ENCODE data around the gene PXDN. TPM values are rescaled to one million over a fixed set of nuclear protein-coding genes. Genes with fewer than 3 reads are reported as not detected.
"Not testable (repeated sequence)": the region's sequence is repeated elsewhere in the genome, so short reads cannot be mapped to it uniquely, and the experiment has no call there.

PXDN gene
- polyA plus RNA-seq, 5 donors = 160 to 184 (median 178) TPM

- DNase-seq = no peak
These were observed 32.8 kb upstream of the PXDN start for GRCh38 chr2:1777156-1777555.

GRCh38 chr2:1775511-1776035 is 31.3 kb upstream of the PXDN start:
- no peak for DNase-seq

- DNase-seq = no peak
These were observed 30.6 kb upstream of the PXDN start for GRCh38 chr2:1774929-1775328.

GRCh38 chr2:1773883-1774282 is 29.6 kb upstream of the PXDN start:
- DNase-seq = no peak

GRCh38 chr2:1772471-1773267 is 28.4 kb upstream of the PXDN start:
- DNase-seq = peak in 1 of 2 donors; percentile 43

- DNase-seq = no peak
These were observed 27.4 kb upstream of the PXDN start for GRCh38 chr2:1771626-1772280.

- no peak for DNase-seq
These were observed 26.5 kb upstream of the PXDN start for GRCh38 chr2:1770566-1771380.

GRCh38 chr2:1769703-1770422 is 25.5 kb upstream of the PXDN start:
- DNase-seq = no peak

GRCh38 chr2:1767939-1768691 is 23.8 kb upstream of the PXDN start:
- no peak for DNase-seq

GRCh38 chr2:1766851-1767811 is 22.8 kb upstream of the PXDN start:
- no peak for DNase-seq

GRCh38 chr2:1766425-1766824 is 22.1 kb upstream of the PXDN start:
- DNase-seq = no peak

- not testable (repeated sequence) for DNase-seq
These were observed 20.9 kb upstream of the PXDN start for GRCh38 chr2:1765201-1765600.

GRCh38 chr2:1759611-1759930 is 15.3 kb upstream of the PXDN start:
- DNase-seq = no peak

- no peak for DNase-seq
These were observed 14.7 kb upstream of the PXDN start for GRCh38 chr2:1758774-1759610.

- DNase-seq = peak; percentile 63 to 68
These were observed 13.9 kb upstream of the PXDN start for GRCh38 chr2:1758171-1758570.

- DNase-seq = no peak
These were observed 13.3 kb upstream of the PXDN start for GRCh38 chr2:1757567-1757966.

- not testable (repeated sequence) for DNase-seq
These were observed 12.8 kb upstream of the PXDN start for GRCh38 chr2:1757146-1757545.

- DNase-seq = no peak
These were observed 12.1 kb upstream of the PXDN start for GRCh38 chr2:1756456-1756855.
